Fibroblast of the aortic adventitia (primary cell): Measurements from ENCODE around the gene REPIN1. TPM values are rescaled to one million over a fixed set of nuclear protein-coding genes. Genes with fewer than 3 reads are reported as not detected.

Source experiments
- DNase-seq: peaks from one replicate; pipeline ENCODE4 v3.0.0-alpha.2; 2010; ENCODE audit warnings: low read depth
- H3K4me3 ChIP-seq: 2 replicates; pipeline ENCODE4 v1.5.1; 2011; ENCODE audit warnings: low read depth, mild to moderate bottlenecking, control low read depth, low read length, moderate library complexity
- CTCF ChIP-seq: IDR thresholded peaks from 2 replicates; pipeline ENCODE4 v1.5.1; 2011; ENCODE audit warnings: mild to moderate bottlenecking, low read length, control low read depth, inconsistent platforms; ENCODE audit not compliant: insufficient read depth
- total RNA-seq: library from RNA; depleted of rRNA; stranded (reverse); fragments of >200 nt; gene quantifications from 2 replicates; pipeline ENCODE4 v1.2.3, GENCODE V29; 2012; ENCODE audit warnings: low replicate concordance

REPIN1 gene
- total RNA-seq, 1 donor: 33.6 TPM

DNA sequence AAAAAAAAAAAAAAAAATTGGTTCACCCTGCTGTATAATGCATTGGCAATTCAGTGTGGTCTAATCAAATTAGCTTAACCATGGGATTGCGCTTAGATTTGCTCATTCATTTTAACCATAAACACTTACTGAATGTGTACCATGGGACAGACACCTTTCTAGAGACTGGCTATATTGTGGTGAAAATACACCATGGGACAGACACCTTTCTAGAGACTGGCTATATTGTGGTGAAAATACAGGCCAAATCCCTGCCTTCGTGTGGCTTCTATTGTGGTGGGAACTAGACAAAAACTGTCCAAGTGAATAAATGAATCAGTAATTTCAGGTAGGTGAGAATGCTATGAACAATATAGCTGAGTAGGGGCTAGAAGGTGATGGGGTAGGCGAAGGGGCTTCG, 10.2 kb upstream of the REPIN1 start:
- no peak for TF ChIP-seq CTCF
- no peak for DNase-seq

GRCh38 chr7:150358988-150359621, 9.5 kb upstream of the REPIN1 start:
- H3K4me3 ChIP-seq: no peak overlapping the region
- no peak for DNase-seq
- no peak for TF ChIP-seq CTCF

More for the DNA sequence above, 10.2 kb upstream of the REPIN1 start:
- no peak overlapping the region for H3K4me3 ChIP-seq

DNA sequence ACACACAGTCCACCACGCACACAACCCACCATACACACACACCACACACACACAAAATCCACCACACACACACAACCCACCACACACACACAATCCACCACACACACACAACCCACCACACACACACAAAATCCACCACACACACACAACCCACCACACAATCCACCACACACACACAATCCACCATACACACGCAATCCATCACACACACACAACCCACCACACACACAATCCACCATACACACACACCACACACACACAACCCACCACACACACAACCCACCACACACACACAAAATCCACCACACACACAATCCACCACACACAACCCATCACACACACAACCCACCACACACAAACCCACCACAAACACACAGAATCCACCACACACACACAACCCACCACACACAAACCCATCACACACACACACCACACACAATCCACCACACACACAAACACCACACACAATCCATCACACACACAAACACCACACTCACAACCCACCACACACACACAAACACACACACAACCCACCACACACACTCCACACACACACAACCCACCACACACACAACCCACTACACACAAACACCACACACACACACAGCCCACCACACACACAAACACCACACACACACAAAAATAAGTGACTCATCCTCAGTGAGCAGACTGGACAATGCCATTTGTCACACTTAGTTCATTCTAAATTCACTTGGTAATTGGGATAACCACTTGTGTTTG, 8.8 kb upstream of the REPIN1 start:
- DNase-seq: no peak
- TF ChIP-seq CTCF: no peak
- no peak overlapping the region for H3K4me3 ChIP-seq

DNA sequence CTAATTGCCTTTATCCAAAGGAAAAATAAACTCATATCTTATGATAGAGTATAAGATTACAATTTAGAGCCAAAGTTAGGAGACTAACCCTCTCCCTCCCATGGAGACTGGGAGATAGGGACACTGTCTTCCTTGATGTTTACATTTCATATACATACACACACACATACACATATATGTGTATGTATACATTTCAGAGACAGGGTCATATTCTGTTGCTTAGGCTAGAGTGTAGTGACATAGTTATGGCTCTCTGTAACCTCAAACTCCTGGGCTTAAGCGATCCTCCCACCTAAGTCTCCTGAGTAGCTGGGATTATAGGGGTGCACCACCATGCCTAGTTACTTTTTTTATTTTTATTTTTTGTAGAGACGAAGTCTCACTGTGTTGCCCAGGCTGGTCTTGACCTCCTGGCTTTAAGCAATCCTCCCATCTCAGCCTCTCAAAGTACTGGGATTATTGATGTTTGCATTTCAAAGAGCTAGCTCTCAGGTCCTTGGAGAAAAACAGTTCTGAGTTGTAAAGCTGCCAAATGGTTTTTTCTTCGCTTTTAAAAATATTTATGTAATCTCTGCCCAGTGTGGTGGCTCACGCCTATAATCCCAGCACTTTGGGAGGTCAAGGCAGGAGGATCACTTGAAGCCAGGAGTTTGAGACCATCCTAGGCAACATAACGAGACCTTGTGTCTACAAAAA, 8.1 kb upstream of the REPIN1 start:
- H3K4me3 ChIP-seq: no peak overlapping the region
- DNase-seq: no peak
- TF ChIP-seq CTCF: no peak

- no peak for DNase-seq
- no peak overlapping the region for H3K4me3 ChIP-seq
- no peak for TF ChIP-seq CTCF
These were observed 7.2 kb upstream of the REPIN1 start for GRCh38 chr7:150361402-150361801.

DNA sequence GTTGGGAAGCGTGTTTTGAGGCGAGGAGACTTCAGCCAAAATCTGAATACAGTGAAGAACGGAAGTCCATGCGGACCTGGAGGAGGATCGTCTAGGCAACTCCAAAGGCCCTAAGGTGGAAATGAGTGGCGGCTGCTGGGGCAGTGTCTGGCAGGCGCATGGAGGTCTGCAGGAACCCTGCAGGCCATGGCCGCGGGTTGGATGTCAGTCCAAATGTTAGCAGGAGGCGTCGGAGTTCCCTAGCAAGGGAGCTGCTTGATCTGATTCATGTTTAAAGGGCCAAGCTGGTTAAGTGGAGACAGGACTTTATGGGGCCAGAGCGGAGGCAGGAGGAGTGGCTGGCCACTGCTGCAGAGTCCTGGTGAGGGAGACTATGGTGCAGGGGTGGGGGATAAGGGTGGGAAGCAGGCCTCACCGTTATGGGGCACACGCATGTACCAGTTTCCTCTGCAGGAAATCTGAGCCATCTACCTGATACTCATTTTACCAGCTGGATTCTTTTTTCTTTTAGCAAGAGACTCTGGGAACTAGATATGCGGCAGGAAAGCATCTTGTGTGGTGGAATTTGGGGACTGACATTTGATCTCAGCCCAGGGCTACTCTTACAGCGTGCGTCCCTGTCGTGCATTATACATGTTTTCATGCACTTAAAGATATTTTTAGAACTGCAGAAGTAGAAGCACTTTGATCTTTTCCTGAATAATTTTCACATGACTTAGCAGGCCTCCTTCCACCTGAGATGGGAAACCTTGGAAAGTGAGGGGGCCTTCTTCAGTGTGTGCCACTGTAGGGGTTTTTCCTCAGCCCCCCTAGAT, 6.6 kb upstream of the REPIN1 start:
- TF ChIP-seq CTCF: no peak
- no peak for DNase-seq
- no peak overlapping the region for H3K4me3 ChIP-seq
